HUDEP-2 (cell line): ENCODE data around the gene SCN10A.

Experiments used
- DNase-seq, 76 experiments: peaks; one replicate each; lab custom pipeline; 2025; ENCODE audit not compliant: unreplicated experiment in 76 of 76; lab: John Stamatoyannopoulos, UW

Gene SCN10A

DNA sequence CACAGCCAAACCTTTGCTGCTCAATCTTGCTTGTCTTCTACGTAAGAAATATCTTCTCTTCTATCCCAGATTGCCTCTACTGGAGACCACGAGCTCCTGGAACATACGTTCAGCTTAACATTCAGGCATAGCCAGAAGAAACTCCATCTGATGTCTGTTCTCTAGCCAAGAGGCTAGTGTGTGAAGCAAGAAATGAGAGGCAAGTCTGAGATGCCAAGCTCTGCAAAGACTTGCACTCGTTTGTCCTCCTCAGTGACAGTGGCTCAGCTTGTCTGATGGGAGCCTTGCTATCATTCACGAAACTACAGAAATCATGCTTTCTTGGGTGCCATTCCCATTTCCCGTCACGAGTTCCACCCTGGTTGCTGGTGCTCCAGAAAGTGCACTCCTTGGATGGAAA, at the start of gene SCN10A:
Gene SCN10A, minus strand, starts transcription at position 192 of the 400 bp plus-strand sequence. CDS start 22,207 bp downstream, outside the sequence.
- no peak for DNase-seq

DNA sequence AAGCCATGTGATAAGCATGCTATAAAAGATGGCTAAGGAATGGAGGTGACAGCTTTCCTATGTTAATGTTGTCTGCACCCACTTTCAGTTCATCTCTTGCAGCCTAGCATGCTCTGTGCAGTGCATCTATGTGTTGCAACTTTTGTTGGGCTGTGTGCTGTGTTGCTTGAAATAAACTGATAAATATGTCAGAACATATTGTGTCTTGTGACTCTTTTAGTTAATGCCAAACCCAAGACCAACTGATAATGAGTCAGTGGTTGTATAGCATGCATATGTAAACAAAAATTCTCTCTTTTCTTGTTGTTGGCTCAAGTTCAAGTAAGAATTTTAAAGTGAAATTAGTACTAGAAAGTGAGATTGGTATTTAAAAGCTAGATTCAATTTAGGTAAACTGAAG, 37.0 kb upstream of the SCN10A start:
- DNase-seq = no peak

DNA sequence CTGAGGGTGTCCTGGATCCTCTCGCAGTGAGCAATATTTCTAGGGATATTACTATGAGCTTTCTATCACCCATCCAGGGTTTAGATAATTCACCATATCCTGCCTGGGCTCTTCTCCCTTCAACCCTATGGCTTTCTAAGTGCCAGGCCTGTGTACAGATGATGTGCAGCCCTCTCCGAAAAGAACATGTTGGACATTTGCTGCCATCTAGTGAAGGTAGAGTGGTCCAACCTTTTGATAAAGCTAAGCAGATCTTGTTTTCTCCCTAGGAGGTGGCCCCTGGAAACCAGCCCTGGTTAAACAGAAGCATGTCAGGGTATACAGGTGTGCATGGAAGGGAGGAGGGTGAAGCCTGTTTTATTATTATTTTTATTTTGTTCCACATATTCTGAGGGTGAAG, 27.9 kb upstream of the SCN10A start:
- peak in 18 of 76 experiments; percentile 1 to 27 (median 12) for DNase-seq

DNA sequence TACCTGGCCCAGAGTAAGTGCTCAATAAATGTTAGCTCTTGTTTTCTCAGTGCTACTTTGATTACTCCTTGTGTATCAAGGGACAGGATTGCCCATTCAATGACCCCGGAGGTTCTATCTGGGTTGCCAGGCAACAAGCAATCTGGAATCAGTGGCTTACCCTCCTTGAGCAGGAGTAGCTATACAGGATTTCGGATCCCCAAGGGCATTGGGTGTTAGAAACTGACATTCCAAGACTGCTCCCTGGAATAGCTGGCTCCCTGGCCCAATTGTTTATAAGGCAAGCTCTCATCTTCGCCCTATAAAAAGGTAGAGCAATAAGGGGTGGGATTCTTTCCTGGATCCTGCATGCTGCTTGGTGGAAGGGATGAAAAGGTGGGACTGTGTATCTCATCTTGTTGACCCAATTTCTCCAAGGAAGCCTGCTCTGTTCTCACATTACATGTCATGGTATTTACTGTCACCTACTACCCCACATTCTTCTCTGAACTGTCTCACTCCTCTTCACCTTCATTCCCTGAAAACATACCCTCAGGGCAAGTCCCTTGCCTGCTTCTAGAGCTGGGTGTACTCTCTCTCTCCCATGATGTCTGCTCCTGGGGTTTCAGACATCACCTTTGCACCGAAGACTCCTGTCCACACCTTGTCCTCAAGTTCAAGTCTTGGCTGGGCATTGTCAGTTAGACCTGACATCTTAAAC, 26.4 kb upstream of the SCN10A start:
- no peak for DNase-seq

DNA sequence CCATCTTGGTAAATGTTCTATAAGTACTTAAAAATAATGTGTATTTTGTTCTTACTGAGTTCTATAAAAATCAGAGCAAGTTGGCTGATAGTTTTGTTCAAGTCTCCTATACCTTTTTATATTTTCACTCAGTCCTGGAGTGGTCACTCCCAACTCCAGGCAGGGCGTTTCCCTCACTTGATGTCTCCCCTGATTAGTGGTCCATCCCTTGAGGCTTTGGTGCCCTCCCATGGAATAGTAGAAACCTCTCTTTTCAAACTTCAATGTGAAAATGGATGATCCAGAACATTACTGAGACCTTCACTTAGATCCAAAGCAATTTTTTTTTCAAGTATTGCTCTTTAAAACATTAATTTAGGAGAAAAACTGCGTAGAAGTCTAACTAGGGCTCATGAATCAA, 25.0 kb upstream of the SCN10A start:
- DNase-seq = peak in 1 of 76 experiments; percentile 3

DNA sequence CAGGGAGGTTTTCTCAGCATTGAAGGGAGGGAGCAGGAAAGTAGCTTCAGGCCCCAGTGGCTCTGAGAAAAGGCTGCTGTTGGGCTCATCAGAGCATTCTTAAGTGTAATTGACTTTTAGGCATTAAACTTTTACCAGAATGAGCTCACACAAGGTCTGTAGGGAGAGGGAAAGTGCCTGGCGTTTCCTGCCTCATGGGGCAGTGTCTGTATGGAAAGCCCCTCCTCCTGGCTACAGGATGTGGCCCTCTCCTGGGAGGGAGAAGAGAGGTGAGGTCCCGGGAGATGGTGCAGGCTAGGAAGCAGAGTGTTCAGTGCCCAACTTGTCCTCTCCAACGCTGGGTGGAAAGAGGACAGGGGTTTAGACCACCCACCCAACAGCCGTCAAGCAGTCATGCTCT, 21.3 kb upstream of the SCN10A start:
- DNase-seq = no peak

DNA sequence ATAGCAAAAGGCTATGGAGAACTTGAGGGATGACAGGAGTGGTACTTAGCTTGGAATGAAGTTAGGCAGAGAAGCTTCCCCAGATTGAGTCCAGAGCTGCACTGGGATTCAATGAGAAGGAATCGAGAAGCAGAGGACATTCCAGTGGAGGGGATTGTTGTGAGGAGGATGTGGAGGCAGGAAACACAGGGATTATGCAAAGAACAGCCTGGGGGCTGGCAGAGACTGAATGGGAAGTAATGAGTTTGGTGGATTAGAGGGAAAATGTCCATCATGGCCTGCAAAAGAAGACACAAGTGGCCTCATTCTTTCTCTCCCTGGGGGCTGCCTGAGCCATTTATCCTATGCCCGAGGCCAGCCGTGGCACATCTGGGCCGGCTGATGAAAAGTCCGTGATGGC, 20.5 kb upstream of the SCN10A start:
- no peak for DNase-seq

DNA sequence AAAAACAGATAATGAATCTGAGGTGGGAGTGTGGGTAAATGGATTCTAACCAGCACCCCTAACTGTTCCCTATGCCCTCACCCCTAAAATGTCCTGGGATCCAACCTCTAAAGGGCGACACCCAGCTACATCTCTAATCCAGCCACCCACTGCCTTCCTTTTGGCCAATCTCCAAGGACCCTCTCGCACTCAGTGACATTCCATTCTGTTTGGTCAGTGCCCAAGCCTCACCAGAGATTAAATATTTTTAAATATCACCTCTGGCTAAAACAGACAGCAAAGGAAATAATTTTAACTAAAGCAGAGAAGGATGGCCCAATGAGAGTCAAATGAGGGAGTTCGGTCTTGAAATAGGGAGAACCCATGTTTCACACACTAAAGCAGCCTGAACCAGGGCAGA, 19.9 kb upstream of the SCN10A start:
- no peak for DNase-seq

DNA sequence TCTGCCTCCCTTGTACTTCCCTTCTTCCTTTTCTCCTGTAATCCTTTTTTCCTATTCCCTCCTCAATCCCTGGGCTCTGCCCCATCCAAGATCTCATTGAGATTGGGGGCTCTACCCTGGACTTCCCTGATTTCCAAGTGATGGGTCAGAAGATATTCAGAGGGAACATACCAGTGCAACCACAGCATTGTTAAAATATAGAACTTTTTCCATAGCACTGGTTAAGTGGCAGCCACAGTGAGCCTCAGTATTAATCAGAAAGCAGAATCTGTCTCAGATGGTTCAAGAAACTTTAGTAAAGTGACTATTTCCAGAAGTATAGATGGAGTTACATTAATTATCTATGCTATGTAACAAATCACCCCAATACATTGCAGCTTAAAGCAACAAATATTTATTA, 18.7 kb upstream of the SCN10A start:
- no peak for DNase-seq

DNA sequence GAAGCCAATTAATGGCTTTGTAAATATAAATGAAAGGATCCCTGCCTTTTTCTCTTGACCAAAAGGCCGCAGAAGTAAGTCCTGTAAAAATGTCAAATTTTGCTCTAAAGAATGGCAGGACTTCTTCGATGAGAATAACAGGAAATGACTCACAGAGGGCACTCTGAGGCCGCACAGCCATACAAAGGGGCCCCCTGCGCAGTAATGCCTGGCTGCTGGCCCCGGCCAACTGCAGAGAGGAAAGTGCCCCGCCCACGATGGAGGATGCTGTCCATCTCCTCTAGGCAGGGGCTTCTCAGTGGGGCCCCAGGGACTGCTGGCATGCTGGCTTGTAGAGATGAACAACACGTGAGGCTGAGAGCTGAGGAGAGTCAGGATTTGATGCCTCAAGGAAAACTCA, 18.1 kb upstream of the SCN10A start:
- peak in 8 of 76 experiments; percentile 1 to 28 (median 6) for DNase-seq

DNA sequence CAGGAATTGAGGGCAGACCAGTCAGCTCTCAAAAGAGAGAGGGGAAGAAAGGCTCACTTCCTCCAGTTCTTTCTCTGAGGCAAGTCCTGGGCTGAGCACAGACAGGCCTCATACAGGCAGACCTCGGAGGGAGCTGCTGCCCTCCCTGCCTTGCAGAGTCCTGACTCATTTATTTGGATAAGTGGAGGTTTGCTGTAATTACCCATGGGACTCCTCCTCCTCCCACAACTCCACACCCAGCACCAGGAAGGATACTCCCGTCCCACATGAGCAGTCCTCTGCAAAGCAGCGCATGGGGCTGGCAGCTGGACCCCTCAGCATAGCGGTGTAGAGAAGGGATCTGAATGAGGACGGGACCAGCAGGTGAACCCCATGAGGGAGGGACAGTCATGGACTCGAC, 13.4 kb upstream of the SCN10A start:
- no peak for DNase-seq

DNA sequence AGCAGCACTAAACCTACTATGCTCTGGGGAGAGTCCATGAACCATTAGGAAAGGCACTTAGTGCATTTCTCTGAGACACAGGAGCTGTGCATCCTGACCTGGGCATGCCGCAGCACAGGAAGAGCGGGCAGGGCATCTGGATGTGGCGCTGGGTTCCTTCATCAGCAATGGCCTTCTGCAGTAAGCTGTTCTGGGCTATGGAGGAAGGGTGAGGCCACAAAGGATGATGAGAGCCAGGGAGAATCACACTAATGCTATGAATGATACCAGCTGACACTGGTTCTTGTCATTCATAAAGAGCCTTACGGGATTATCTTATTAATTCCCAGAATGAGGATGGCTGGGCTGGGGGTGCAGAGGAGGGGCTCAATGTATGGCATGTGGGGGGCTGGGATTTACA, 12.7 kb upstream of the SCN10A start:
- DNase-seq = no peak

DNA sequence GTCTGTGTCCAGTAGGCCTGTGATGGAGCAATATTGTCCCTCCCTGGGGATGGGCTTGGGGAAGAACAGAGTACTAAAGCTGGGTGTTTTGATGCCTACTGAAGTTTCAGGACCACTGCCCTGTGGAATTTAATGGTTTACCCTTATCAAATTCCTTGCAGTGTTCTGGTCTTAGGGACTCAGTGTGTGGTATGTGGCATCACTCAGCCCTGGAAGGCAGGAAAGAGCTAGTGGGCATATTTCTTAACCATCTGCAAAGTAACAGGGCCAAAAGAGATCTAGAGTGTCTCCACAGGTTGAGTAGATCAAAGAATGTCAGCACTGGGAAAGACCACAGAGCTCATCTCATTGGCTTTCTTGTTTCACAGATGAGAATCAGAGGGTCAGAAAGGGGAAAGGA, 11.8 kb upstream of the SCN10A start:
- no peak for DNase-seq

DNA sequence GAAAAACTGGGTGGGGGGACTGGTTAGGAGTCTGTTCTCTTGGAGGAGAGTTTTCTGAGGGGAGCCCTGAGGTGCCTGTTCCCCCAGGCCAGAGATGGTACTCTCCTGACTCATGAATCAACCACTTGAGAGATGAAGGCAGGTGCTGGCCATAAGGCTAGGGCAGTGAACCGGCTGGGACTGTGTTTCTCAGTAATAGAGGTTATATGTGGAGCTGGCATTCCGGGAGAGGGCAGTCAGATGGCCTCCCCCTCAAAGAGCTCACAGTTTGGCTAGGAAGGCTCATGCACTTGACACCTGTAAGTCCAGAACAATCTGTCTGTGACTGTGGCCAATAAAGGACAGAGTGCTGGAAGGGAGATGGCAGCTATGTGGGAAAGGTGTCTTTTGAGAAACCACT, 10.0 kb upstream of the SCN10A start:
- DNase-seq = no peak

DNA sequence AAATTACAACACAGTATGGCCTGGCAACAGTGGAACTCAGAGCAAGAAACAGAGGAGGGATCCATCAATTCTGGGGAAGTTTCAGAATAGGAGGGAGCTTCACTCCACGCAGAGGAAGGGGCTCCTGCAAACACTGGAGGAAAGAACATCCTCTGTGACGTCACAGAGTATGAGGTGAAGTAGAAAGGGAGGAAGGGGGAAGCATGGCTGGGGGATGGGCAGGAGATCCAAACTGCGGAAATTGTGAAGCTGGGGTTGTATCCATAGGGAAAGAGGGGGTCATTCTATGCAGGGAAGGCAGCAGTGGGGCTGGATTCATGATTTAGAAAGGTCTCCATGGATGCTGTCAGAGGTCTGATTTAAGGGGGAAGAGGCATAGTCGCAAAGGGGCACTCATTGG, 8.3 kb upstream of the SCN10A start:
- no peak for DNase-seq

DNA sequence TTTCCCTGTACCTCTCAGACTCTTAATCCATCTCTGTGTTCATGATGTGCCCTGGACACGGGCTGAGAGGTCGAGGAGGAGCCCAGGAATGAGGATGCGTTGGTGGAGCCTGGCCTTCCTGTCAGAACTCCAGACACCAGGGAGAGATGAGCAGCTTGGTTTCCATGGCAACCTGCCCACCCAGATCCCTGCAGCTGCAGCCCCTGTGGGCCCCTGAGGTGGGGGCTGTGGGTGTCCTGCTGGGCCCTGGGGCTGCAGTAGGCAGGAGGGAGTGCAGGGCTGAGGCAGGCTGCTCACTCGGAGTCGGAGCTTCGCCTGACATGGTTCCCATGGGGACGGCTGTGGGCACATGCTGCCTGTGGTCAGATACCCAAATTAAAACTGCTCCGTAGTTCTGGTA, 7.7 kb upstream of the SCN10A start:
- DNase-seq = no peak

DNA sequence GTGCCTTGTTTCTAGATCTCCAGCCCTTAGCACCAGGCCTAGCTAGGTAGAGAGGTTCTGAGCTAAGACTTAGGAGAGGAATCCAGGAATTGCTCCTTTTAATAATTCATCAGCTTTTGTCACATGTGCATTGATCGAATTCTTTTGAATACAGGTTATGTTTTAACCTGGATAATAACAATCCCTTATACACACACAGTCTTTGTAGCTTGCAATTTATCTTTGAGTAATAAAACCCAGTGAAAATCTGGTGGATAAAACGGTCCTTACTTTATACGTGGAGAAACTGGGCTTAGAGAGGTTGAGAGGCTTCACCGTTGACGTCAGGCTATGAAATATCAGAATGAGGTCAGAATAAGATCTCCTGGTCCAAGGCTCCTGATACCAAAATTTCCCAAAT, 7.2 kb upstream of the SCN10A start:
- DNase-seq = no peak

DNA sequence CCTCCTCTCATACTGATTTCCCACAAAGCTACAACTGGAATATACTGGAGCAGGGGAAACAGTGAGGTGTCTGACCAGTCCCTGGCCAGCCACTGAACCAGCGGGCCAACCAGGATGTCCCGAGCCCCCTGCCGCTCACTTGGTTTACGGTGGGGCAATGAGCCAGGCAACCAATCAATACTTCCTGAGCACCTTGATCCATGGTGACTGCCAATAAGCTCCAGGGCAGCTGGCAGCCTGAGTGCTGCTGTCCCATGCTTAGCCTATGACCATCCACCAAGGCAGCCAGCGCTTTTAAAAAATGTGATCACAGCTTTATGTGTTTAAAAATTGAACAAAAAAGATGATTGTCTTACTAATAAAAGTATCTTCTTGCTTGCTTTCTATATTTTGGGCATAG, 4.2 kb downstream of the SCN10A start:
- DNase-seq = no peak

DNA sequence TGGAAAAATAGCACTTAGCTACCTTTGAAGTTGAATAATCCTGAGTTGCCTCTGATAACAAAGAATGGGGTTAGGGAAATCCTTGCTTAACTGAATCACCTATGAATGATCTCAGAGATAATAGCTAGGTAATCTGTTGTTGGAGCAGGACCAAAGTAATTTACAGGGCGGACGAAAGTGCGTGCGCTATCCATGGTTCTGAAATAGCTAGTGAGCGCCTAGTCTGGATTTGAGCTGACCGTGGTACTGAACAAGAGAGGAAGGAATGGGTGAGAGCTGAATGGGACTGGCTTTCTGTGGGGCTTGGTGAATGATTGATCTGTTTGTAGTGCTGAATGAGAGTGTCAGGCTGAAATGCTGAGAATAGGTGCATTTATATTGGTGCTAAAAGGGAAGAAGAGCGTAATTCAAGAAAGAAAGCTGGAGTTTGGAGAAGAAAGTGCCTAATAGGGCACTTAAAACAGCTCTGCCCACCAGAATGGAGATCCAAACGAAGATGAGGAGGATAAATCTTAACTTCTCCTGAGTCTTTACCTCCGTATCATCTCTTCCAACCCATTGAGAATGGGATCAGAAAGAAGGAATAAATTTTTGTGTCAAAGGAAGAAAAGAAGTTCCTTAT, 10.1 kb downstream of the SCN10A start:
- DNase-seq = peak in 57 of 76 experiments; percentile 1 to 69 (median 27)

DNA sequence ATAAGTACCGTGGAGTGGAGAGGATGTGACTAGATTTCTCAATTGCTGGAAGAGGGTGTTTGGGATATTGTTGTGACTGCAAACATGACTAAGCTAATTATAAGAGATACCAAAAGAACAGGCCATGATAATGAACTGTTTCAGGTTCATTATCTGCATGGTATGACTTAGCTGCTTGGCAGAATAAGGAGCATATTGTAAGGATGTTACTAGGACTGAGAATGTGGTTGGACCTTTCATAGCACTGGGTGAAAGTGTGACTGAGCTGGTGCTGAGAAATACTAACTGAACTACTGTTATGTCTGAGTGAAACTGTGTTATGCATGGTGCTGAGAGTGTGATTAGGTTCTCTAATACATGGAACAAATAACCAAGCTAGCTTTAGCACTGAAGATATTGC, 11.0 kb downstream of the SCN10A start:
- no peak for DNase-seq

DNA sequence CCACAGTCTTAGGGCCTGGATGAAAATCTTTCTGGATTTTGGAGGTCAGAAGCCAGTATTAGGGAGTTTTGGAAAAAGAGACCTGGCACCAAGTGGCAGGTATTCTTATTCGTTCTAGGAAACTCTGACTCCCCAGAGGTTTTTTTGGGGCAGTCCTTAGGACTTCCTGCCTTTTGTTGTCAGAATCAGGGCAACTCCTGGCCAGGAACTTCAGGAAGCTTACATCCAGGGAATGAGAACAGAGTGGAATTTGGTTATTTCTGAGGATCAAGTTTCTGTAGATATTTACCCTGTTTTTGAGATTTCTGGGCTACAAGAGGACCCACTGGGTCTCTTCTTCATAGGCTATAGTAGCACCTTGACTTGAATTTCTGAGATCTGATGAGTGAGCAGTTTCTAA, 15.5 kb downstream of the SCN10A start:
- no peak for DNase-seq

DNA sequence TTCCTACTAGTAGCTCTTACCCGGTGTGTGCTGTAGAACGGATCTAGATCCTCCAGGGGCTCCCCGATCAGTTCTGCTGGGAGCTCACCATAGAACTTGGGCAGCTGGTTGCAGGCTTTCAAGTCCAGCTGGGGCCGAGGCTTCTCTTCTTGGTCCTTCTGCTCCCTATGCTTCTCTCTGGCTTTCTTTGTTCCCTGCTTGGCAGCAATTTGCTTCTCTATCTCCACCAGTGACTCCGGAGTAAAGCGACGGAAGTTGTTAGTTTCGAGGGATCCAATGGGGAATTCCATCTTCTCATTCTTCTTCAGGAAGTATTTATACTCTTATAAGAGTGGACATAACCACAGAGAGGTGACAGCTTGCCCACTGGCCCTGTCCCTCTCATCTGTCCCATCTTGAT, 22.3 kb downstream of the SCN10A start:
- no peak for DNase-seq

DNA sequence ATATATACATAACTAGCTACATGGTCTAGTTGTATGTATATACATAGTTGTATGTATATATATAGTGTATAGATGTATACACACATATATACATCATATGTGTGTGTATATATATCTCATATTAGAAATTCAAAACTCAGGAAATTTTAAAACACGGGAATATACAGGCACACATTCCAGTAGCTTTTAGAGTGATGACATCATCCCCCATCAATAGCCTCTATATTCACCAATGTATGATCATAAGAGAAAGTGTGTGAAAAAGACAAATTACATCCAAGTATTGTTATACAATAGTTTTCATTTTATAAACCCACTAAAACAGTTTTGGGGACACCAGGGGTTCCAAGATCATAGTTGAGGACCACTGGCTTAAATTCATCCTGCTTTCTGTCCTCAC, 23.0 kb downstream of the SCN10A start:
- no peak for DNase-seq
